ENCODE measurements around the gene DAB2IP. TPM values are rescaled to one million over a fixed set of nuclear protein-coding genes. Genes with fewer than 3 reads are reported as not detected.

Gene DAB2IP
- total RNA-seq, 4 donors from 2014 or later = 42.0 to 93.4 (median 47.9) TPM

GRCh38 chr9:121779381-121780117, 128.1 kb downstream of the DAB2IP start:
- Histone ChIP-seq H3K4me3 (no peak overlapping the region), H3K27me3 (no peaks in the 10 kb centered on the region), H3K4me1 (peaks cover 0 to 18% (median 0%) of the 10 kb centered on the region in 3 donors), H3K27ac (peak overlapping the region in 3 of 4 donors; percentile 11 to 63 (median 55)), H3K9me3 (peaks cover 0 to 4% (median 0%) of the 10 kb centered on the region in 3 donors), H3K36me3 (peaks cover 0 to 77% of the 10 kb centered on the region in 2 donors)
- ATAC-seq = peak; percentile 48
- TF ChIP-seq POLR2AphosphoS5 (IDR thresholded peaks at IDR 0.05) (peak; percentile 31), POLR2A (IDR thresholded peaks at IDR 0.05) (no peak)
- WGBS, 2 donors (ENCODE audit: low coverage in 1 of 2) = 26 to 63% methylated on average over 11 to 13 of the region's 13 CpGs

- WGBS, 2 donors (ENCODE audit: low coverage in 1 of 2) = 84 to 94% methylated on average over 2 to 13 of the region's 17 CpGs
- H3K9me3 ChIP-seq = peaks cover 0 to 4% (median 0%) of the 10 kb centered on the region in 3 donors
- no peak for ATAC-seq
- TF ChIP-seq POLR2A (IDR thresholded peaks at IDR 0.05) (no peak), EP300 (IDR thresholded peaks at IDR 0.05) (no peak), POLR2AphosphoS5 (IDR thresholded peaks at IDR 0.05) (no peak), CTCF (IDR thresholded peaks at IDR 0.05) (no peak)
- H3K36me3 ChIP-seq = peaks cover 0 to 77% of the 10 kb centered on the region in 2 donors
- no peaks in the 10 kb centered on the region for H3K27me3 ChIP-seq
- H3K27ac ChIP-seq = peak overlapping the region in 3 of 4 donors; percentile 11 to 63 (median 55)
- peaks cover 0 to 18% (median 0%) of the 10 kb centered on the region in 3 donors for H3K4me1 ChIP-seq
- no peak overlapping the region for H3K4me3 ChIP-seq
Measured at GRCh38 chr9:121780177-121781040, 129.0 kb downstream of the DAB2IP start.

- no peak for TF ChIP-seq EP300 (IDR thresholded peaks at IDR 0.05)
- no peaks in the 10 kb centered on the region for H3K27me3 ChIP-seq
- peaks cover 0 to 18% (median 0%) of the 10 kb centered on the region in 3 donors for H3K4me1 ChIP-seq
- 100% methylated on average over 1 of the region's 8 CpGs; no CpG with 5 or more reads in 1 of the 2 donors for WGBS, 2 donors (ENCODE audit: low coverage in 1 of 2)
- ATAC-seq = no peak
- peak overlapping the region in 1 of 4 donors; percentile 63 for H3K27ac ChIP-seq
- H3K36me3 ChIP-seq = peaks cover 0 to 77% of the 10 kb centered on the region in 2 donors
- H3K9me3 ChIP-seq = peaks cover 0 to 4% (median 0%) of the 10 kb centered on the region in 3 donors
- H3K4me3 ChIP-seq = no peak overlapping the region
Measured at GRCh38 chr9:121781145-121781548, 129.7 kb downstream of the DAB2IP start.

GRCh38 chr9:121781701-121782464, 130.4 kb downstream of the DAB2IP start:
- Histone ChIP-seq H3K9me3 (peaks cover 0 to 4% (median 0%) of the 10 kb centered on the region in 3 donors), H3K4me1 (peaks cover 0 to 18% (median 0%) of the 10 kb centered on the region in 3 donors), H3K4me3 (no peak overlapping the region), H3K27me3 (no peaks in the 10 kb centered on the region), H3K27ac (no peak overlapping the region), H3K36me3 (peaks cover 0 to 77% of the 10 kb centered on the region in 2 donors)
- 100% methylated on average over 1 of the region's 17 CpGs; no CpG with 5 or more reads in 1 of the 2 donors for WGBS, 2 donors (ENCODE audit: low coverage in 1 of 2)
- no peak for TF ChIP-seq POLR2A (IDR thresholded peaks at IDR 0.05)
- TF ChIP-seq CTCF (IDR thresholded peaks at IDR 0.05) = no peak
- TF ChIP-seq EP300 (IDR thresholded peaks at IDR 0.05) = no peak
- TF ChIP-seq POLR2AphosphoS5 (IDR thresholded peaks at IDR 0.05) = no peak
- ATAC-seq = no peak

GRCh38 chr9:121782514-121783110, 131.2 kb downstream of the DAB2IP start:
- ATAC-seq = no peak
- TF ChIP-seq CTCF (IDR thresholded peaks at IDR 0.05) (no peak), POLR2AphosphoS5 (IDR thresholded peaks at IDR 0.05) (no peak), EP300 (IDR thresholded peaks at IDR 0.05) (no peak), POLR2A (IDR thresholded peaks at IDR 0.05) (no peak)
- no peak overlapping the region for H3K4me3 ChIP-seq
- H3K27me3 ChIP-seq = no peaks in the 10 kb centered on the region
- H3K4me1 ChIP-seq = peaks cover 0 to 18% (median 0%) of the 10 kb centered on the region in 3 donors
- peaks cover 0 to 4% (median 0%) of the 10 kb centered on the region in 3 donors for H3K9me3 ChIP-seq
- H3K36me3 ChIP-seq = peaks cover 0 to 70% of the 10 kb centered on the region in 2 donors
- no CpG with 5 or more reads among the region's 17 CpGs for WGBS, 2 donors (ENCODE audit: low coverage in 1 of 2)
- H3K27ac ChIP-seq = no peak overlapping the region
